CD4-positive, alpha-beta T cell treated with Interleukin-4 for 1 hour (primary cell): ENCODE data around the gene TXNDC16.

ENCODE experiments used
- DNase-seq, 2 donors: peaks; one replicate each; pipeline ENCODE4 v3.0.0-alpha.2; 2020 to 2022

TXNDC16 gene

GRCh38 chr14:52446355-52446754 is 106.0 kb downstream of the TXNDC16 start:
- no peak for DNase-seq

GRCh38 chr14:52443506-52443905 is 108.8 kb downstream of the TXNDC16 start:
- DNase-seq, result no peak

- DNase-seq, result no peak
Measured at GRCh38 chr14:52442602-52443001, 109.7 kb downstream of the TXNDC16 start.

GRCh38 chr14:52442166-52442565 is 110.1 kb downstream of the TXNDC16 start:
- no peak for DNase-seq

- DNase-seq, result no peak
Measured at GRCh38 chr14:52439476-52439875, 112.8 kb downstream of the TXNDC16 start.

GRCh38 chr14:52434955-52435354 is 117.3 kb downstream of the TXNDC16 start:
- no peak for DNase-seq

GRCh38 chr14:52430474-52430873 is 121.8 kb downstream of the TXNDC16 start:
- no peak for DNase-seq

GRCh38 chr14:52429451-52429850 is 122.9 kb downstream of the TXNDC16 start:
- no peak for DNase-seq

GRCh38 chr14:52427460-52427859 is 124.8 kb downstream of the TXNDC16 start:
- no peak for DNase-seq

GRCh38 chr14:52422650-52423356 is 129.5 kb downstream of the TXNDC16 start:
- DNase-seq, result peak in 1 of 2 donors; percentile 20

GRCh38 chr14:52417139-52417538 is 135.2 kb downstream of the TXNDC16 start:
- no peak for DNase-seq

GRCh38 chr14:52413729-52414408 is 138.4 kb downstream of the TXNDC16 start:
- DNase-seq, result peak in 1 of 2 donors; percentile 25

GRCh38 chr14:52412426-52412825 is 139.9 kb downstream of the TXNDC16 start:
- no peak for DNase-seq

- DNase-seq, result no peak
Measured at GRCh38 chr14:52405314-52405713, 147.0 kb downstream of the TXNDC16 start.

GRCh38 chr14:52402812-52403526 is 149.3 kb downstream of the TXNDC16 start:
- DNase-seq, result peak in 1 of 2 donors; percentile 32

GRCh38 chr14:52400846-52401245 is 151.5 kb downstream of the TXNDC16 start:
- DNase-seq, result peak in 1 of 2 donors; percentile 59

GRCh38 chr14:52399921-52400595 is 152.2 kb downstream of the TXNDC16 start:
- no peak for DNase-seq

GRCh38 chr14:52399104-52399503 is 153.2 kb downstream of the TXNDC16 start:
- DNase-seq, result no peak

- DNase-seq, result no peak
Measured at GRCh38 chr14:52397844-52398243, 154.5 kb downstream of the TXNDC16 start.

- DNase-seq, result peak in 1 of 2 donors; percentile 12
Measured at GRCh38 chr14:52395728-52396127, 156.6 kb downstream of the TXNDC16 start.

GRCh38 chr14:52391881-52392615 is 160.3 kb downstream of the TXNDC16 start:
- DNase-seq, result no peak
